Tongue (tissue), 2 donors: ENCODE results near the gene XPR1. TPM values are rescaled to one million over a fixed set of nuclear protein-coding genes. Genes with fewer than 3 reads are reported as not detected.
A peak's percentile ranks its signal among the peaks of the same experiment; 100 is the strongest.

Experiments used
- DNase-seq: peaks from one replicate; pipeline ENCODE4 v3.0.0-alpha.2; 2015
- total RNA-seq: library from RNA; depleted of rRNA; stranded (reverse); fragments of >200 nt; gene quantifications from one replicate; pipeline ENCODE4 v1.2.3, GENCODE V29; 2014

XPR1 gene
- total RNA-seq, 1 donor from 2014 or later: 12.3 TPM

DNA sequence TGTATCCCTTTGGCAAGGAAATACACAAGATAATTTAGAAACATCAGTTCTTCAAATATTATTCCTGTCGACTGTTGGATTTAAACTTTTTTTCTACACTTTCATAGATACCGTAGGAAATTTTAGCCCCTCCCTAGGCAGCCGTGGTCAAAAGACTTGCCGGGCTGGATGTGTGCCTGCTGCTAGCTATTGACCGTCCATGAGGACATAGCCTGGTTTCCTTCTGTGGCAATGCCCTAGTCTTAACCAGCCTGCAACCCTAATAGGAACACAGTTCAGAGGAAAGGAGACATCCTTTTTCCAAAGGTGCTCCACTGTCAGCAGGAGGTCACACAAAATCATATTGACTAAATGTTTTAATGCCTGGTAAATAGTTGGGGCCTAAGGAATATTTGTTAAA is 260.4 kb downstream of the XPR1 start:
- DNase-seq: no peak

DNA sequence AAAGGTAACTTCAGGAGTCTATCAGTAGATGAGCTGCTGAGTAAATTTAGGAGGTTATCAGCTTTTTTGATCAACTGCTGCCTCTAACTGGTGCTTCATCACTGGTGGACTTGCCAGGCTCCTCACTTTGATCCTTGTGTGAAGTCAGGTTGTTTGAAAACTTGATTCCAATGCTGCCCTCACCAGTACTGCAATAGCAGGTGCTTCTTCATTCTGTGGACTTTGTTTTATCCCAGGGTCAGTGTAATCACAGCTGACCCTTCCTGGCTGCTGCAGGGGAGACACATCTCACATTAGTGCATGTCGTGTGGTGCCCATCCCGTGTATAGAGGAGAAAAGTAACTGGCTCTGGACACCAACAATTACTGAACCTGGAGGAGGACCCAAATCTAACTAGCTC is 260.9 kb downstream of the XPR1 start:
- no peak for DNase-seq

DNA sequence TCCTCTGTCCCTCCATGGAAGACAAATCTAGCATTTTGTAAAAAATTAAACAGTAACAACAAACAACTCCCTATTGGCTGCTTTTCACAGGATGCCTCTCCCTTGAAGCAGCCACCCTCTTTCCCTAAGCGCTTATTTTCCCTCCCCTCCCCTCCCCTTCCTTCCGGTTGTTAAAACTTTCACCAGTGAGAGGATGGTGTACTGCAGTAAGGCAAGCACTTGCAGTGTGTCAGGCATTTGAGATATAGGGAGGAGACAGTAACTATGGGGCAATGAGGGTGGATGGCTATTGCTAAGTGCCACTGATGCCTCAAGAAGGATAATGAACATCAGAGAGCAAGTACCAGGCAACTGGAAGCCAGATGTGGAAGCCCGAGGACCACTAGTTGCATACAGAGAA is 261.8 kb downstream of the XPR1 start:
- DNase-seq: no peak

DNA sequence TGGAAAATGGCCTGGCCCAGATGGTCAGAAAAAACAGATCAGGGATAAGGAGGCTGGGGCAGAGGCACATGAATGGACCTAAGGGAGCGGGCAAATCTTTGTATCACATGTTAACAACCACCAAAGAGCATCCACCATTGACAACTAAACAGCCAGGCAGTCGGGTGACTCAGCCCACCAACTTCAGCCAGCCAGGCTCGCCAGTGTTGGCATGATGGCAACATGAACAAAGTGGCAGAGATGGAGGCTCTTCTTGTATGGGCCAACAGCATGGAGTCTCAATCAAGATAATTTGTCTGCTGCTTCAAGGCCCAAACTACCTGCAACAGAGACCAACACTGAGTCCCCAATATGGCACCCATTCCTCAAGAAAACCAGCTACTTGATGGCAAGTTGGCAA is 264.3 kb downstream of the XPR1 start:
- DNase-seq: no peak

DNA sequence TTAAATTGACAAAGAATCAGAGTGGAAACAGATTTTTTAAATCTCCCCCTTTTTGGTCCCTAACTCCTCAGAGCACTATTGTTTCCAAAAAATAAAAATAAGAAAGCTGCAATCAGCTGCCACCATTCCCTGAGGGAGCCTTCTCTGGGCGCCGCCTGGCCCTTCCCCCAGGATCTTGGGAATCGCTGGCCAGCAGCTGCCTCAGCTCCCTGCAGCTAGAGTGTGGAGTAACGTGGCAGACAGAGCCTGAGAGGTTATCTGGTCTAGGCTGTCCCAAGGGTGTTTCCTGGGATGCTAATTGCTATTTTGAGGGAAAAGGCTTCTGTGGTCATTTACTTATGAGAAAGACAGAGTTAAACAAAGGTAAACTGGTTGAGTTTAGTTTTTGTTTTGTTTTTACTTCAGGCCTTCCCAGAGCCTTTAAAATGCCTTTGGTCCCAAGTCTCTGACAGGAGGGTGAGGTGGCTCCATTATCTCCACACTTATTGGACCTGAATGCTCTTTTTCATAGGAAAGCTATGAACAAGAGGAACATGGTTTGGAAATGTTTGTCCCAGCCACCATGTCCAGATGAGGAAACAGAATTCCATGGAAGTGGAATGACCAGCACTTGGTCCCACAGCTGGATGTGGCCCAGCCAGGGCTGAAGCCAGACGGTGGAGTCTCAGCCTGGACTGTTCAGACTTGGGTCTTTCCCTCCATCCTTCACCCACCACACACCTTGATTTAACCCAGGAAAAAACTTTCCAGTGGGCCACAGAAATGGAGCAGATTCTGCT is 266.8 kb downstream of the XPR1 start:
- peak; percentile 29 for DNase-seq

DNA sequence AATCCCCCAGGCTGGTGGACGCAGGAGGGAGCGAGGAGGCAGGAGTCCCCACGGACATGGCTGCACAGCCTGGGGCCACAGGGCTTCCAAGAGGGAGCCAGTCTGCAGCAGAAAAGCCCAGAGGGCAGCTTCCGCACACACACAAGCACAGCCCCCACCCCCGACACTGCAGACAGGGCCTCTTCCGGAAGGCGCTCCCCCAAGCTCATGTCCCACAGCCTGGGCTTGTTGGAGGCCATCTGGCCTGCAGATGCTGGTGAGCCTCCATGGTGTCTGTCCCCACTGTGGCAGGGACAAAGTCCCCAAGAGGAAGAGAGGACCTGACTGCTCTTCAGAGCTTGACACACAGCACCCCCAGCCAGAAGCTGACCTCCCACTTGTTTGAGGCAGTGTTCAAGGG is 267.4 kb downstream of the XPR1 start:
- no peak for DNase-seq

DNA sequence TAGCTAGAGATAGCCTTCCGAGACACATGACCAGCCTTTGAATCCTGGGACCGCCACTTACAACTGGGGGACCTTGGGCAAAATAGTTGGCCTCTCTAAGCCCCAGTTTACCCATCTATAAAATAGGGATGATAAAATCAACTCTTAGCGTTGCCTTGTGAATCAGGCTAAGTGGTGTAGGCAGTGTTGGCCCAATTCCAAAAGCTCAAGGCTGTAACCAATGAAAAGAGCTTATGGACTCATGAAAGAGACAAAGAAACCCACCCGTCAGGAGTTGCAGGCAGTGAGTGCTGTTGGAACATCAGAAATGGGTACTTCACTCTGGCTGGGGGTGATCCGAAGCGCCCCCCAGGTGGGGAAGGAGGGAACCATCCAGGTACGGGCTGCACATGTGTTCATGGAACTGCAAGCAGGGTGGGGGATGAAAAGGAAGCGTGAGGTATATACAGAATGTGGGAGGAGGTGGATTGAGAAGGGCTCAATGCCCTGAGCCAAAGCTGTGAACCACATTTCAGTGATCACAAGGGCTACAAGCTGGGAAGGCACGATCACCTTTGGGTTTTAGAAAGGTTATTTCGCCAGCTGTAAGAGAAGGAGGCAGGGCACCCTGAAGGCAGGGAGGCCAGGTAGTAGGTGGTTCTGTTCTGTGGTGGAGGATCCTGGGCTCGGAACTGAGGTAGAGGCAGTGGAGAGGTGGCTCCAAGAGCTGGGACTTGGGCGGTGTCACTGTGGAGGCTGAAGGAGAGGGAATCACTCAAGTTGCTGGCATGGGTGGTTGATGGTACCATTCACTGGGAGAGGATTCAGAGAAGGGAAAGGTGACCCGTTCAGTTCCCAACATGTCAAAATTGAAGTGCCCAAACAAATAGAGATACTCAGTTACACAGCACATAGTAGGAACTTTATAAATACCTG is 269.5 kb downstream of the XPR1 start:
- DNase-seq: no peak

DNA sequence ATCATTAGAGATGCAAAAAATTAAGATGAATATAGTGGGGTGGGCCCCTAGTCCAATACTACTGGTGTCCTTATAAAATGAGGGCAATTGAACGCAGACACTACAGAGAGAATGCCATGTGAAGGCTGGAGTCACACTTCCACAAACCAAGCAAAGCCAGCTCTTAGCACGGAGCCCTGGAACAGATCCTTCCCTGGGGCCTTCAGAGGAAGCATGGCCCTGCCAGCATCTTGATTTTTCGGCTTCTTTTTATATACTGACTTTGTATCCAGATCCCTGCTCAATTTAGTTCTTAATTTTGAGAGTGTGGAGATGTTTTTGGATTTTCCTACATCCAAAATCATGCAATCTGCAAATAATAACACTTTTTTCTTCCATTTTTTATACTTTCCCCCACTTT is 270.7 kb downstream of the XPR1 start:
- no peak for DNase-seq

DNA sequence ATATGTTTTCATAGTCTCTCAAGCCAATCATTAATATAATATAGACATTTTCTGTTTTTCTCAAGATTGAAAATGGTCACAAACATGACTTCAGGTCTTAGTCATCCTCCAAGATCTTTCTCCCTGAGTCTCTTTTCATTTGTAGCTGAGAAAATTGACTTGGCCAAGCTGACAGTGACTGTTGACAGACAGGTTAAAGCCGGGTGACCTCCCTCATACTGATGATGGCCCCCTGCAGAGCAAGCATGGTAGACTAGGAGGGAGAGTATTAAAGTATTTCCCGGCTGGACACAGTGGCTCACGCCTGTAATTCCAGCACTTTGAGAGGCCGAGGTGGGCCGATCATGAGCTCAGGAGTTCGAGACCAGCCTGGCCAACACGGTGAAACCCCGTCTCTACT is 274.1 kb downstream of the XPR1 start:
- DNase-seq: no peak

DNA sequence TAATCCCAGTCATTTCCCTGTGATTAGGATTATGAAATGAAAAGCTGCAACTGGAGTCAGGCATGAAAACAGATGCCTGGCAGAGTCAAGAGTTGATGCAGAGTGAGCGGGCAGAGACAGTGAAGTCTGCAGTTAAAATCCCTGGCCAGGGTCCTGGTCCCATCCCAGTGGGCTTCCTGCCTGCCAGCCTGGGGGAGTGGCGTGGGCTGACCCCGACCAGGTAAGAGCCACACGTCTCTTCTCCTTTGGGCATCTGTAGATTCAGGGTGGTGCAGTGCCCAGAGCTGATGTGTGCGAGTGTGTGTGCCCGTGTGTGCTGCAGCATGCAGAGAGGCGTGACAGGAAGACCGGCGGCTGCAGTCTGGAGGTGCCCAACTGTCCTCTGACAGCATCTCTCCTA is 274.7 kb downstream of the XPR1 start:
- no peak for DNase-seq

DNA sequence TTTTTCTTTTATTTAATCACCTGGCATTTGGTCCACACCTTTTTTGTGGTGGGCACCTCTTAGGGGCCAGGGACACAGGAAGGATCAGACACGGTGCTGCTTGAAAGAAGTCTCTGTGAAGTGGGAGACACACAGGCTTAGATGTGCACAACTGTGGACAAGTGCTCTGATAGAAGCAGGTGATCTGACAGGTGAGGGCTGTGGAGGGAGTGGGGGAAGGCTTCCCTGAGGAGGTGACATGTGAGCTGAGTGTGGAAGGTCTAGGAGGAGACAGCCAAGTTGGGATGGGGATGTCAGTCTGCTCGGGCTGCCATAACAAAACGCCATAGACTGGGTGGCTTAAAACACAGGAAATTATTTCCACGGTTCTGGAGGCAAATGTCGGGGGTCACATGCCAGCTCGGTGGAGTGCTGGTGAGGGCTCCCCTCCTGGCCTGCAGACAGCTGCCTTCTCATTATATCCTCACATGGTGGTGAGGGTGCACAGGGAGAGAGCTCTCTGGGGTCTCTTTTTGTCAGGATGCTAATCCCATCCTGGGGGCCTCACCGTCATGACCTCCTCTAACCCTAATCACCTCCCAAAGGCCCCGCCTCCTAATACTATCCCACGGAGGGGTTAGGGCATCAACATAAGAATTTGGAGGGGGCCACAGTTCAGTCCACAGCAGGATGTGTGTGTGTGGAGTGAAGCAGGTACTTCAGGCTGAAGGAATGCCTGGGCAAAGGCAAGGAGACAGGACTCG is 275.7 kb downstream of the XPR1 start:
- no peak for DNase-seq

DNA sequence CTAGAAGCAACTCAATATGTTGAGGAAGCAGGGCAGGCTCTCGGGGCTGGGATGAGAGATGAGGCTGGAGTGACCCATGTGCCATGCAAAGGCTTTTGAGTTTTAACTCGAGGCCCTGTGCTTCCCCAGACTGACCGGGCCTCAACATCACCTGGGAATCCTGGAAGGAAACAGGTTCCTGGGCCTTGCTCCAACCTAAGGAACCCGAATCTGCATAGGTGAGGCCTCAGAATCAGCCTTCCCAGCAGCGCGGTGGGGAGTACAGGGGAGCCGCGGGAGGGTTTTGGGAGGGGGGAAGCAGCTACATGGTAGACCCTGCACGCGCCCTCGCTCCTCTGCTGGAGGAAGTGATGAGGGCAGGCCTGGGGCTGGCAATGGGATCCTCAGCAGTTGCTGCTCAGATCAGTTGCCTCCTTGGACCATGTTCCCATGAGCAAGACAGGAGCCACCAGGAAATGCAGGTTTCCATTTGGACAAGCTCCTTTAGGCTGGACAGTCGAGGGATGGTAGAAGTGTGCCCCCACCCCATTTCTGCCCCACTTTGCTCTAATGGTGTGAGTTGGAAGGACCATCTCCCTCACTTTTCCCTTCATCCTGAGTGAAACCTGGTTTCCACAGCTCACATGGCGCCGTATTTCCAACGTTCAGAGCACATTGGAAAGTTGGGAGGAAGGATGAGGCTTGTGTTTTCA is 276.4 kb downstream of the XPR1 start:
- DNase-seq: no peak

DNA sequence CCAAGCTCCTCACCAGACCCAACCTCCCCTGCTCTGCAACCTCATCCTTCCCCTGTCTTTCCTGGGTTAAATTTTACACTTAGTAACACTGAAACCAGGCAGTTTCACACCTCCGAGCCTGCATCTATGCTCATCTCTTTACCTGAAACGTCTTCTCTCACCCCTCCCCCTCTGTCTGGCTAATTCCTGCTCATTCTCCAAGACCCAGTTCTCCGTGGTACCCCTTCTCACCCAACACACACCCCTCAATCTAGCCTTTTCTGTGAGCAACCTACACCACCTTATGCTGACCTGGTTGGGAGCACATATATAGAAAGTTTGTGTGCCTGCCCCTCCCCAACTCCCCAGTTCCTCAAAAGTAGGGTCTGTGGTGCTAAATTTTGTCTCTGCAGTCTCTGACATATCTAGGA is 277.2 kb downstream of the XPR1 start:
- no peak for DNase-seq

DNA sequence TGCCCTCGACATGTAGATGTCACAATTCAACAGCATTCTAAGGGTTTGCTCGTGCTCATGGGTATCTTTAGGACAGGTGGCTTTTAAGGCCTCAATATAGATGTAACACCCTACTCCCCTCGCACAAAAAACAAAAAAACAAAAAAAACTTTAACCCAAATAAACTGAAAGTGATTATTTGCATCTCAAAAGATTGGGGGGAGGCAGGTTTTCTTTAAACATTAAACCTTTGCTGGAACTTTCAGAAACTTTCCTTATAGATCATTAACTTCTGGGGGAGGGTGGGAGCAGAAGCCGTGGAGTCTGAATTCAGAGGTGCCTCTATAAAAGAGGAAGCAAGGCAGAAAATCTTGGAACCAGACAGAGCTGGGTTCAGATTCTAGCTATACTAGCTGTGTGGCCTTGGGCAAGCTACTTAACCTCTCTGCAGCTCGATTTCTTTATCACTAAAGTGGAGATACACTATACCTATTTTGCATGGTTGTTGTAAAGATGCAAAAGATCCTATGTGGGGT is 277.7 kb downstream of the XPR1 start:
- DNase-seq: no peak

DNA sequence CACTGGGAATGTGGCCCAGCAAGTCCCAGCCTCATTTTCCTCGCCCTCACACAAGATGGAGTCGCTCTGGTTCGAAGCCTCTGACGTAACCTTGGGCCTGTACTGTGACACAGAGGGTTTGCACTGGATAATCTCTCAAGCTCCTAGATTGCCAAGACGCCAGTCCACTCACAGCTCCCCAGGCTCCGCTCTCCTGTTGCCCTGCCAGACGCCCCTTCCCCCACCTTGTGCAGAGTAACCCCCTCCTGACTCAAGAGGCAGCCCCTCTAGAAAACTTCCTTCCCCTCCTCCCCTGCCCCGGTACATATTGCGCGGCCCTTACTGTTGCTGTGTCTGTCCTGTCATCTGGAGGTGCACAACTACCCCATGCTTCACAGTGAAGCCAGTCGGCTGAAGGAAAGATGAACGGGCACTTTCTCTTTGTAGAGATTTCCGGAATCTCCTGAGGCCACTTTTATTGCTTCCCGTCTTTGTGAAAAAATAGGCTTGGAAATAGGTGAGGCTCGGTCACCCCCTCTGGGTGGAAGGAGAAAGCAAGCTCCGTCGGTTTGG is 279.9 kb downstream of the XPR1 start:
- DNase-seq: peak; percentile 61

DNA sequence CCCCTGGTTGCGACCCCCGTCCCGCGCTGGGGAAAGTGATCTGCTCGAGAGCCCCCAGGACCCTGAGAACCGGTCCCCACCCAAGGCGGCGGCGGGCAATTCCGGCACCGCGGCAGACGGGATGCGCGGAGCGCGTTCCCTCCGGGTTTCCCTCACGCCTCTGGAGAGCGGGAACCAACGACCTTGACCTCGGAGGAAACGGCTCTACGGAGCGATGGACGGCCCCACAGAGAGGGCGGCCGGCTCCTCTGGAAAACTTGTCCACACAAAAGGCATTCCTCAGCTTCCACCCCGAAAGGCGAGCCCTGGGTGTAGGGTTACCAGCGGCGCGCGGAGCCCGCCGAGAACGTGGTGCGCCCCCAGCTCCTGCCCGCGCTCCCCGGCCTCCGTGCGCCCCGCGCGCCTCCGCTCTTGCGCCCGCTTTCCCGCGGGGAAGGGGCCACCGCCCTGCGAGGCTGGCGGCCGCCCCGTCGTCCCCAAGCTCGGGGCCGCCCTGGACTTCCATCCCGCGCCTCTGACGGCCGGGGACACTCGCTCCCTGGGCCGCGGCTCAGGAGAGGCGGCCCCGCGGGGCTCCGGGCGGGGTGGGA is 280.5 kb downstream of the XPR1 start:
- peak; percentile 79 for DNase-seq

DNA sequence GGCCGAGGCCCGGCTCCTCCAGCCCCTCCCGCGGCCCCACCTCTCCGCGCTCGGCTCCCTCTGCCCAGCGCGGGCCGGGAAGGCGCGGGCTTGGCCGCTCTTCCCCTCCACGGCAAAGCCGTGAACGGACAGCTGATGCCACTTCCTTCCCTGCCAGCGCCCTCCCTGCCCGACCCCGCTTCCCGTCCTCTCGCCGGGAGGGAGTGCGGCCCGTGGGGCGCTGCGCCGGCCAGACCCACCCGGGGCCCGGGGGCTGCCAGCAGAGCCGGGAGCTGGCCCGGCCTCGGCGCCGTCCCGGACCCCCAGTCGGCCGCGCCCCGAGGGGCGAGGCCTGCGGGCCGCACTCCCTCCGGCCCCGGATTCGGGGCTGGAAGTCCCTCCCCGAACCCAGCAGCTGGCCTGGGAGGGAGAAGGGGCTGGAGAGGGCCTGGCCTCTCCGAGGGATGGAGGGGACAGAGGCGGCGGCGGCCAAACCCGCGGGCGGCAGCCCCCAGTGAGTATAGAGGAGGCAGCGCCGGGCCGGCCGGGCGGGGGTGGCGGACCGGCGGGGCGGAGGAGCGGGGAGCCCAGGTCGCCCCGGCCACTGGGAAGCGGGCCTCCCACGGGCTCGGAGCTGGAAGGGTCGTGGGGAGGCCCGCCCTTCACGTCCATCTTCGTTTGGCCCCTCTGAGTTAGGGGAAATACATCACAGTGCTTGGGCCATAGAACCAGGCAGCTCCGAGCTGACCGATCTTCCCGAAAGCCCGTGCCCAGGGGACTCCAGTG is 281.2 kb downstream of the XPR1 start, which contains the start of gene KIAA1614:
KIAA1614 (plus strand) TSS at position 97 of the 765 bp plus-strand sequence; CDS start at position 444, 347 bp downstream.
- peak; percentile 78 for DNase-seq

DNA sequence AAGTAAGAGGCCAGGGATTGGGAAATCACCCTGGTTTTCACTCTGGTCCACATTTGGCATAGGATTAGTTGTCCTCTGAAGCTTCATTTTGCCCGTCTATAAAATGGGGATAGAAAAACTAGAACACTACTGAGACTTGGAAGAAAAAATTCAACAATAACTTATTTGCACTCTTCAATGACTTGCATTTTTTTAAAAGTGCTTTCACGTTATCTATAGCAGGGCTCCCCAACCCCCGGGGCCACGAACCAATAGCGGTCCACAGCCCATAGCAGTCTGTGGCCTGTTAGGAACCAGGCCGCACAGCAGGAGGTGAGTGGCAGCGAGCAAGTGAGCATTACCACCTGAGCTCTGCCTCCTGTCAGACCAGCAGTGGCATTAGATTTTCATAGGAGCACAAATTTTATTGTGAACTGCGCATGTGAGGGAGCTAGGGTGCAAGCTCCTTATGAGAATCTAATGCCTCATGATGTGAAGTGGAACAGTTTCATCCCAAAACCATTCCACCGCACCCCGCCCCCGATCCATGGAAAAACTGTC is 283.7 kb downstream of the XPR1 start:
- no peak for DNase-seq

DNA sequence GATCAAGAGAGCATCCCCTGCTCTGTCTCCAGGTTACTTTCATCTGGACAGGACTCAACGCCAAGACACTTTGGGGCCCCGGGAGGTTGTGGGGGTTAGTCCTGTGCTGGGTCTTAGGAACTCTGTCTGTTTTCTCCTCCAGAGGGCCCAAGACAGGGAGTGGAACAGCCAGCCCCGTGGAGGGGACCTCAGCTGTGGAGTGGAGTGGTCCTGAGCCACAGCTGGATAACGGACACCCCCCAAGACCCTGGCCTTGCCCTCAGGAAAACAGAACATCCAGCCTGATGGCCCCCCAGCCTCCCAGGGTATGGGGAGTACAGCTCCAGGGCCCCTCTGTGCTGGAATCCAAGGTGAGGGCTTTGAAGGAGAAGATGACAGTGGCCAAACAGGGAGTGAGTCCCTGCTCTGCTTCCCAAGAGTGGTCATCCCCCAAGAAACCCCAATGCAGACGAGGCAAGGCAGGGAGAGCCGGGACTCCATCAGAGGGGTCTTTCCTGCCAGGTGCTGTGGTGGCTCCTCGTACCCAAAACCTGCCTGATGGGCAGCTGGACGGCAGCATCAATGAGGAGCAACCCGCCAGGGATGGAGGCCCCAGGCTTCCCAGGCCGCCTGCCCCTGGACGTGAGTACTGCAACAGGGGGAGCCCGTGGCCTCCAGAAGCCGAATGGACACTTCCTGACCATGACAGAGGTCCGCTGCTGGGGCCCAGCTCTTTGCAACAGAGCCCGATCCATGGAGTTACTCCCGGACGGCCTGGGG is 284.4 kb downstream of the XPR1 start:
- DNase-seq: no peak
